GM12878 (cell line): ENCODE results near the gene DHRS7C. TPM values are rescaled to one million over a fixed set of nuclear protein-coding genes. Genes with fewer than 3 reads are reported as not detected.

ENCODE experiments used
- ATAC-seq: fragments of 200-7000 bp; cut with Tn5 transposase; 3 replicates; pipeline ENCODE4 v1.9.1; 2020; ENCODE audit warnings: mild to moderate bottlenecking, moderate library complexity
- BruUV-seq: library from RNA; stranded (reverse); fragments of 400-500 nt; replicated peaks from 2 replicates; lab custom pipeline; 2021; lab: Mats Ljungman, UMichigan
- CTCF ChIA-PET: fragments of 300-600 bp; sonication (Branson Sonifier 250); formaldehyde crosslinking; extraction: SDS; loops from one replicate; lab custom pipeline; 2021; ENCODE audit warnings: inconsistent platforms; lab: Yijun Ruan, JAX
- POLR2A ChIA-PET: fragments of 350-600 bp; formaldehyde crosslinking; extraction: SDS; loops from one replicate; lab custom pipeline; 2021; ENCODE audit warnings: inconsistent platforms; lab: Charles Lee
- RAD21 ChIA-PET: fragments of 300-600 bp; sonication (Branson Sonifier 250); formaldehyde crosslinking; loops from one replicate; lab custom pipeline; 2023; ENCODE audit warnings: antibody characterized with exemption; ENCODE audit not compliant: unreplicated experiment; lab: Charles Lee
- SMC1A ChIA-PET: fragments of 300-600 bp; sonication (Branson Sonifier 250); formaldehyde crosslinking; loops from one replicate; lab custom pipeline; 2023; ENCODE audit not compliant: unreplicated experiment, uncharacterized antibody; lab: Charles Lee
- DNase-seq: peaks from one replicate; pipeline ENCODE4 v3.0.0-alpha.2; 2011; ENCODE audit warnings: low read depth, low spot score
- FAIRE-seq: peaks from 3 replicates; lab custom pipeline; 2011; peaks lifted over from hg19 to GRCh38; lab: Jason Lieb, UNC
- H2AFZ ChIP-seq: 2 replicates; pipeline ENCODE4 v1.6.0; 2011; ENCODE audit warnings: low read depth, low read length, control low read depth; ENCODE audit not compliant: control insufficient read depth
- H3K27ac ChIP-seq: 2 replicates; pipeline ENCODE4 v1.5.1; 2011; ENCODE audit warnings: control low read depth; ENCODE audit not compliant: control insufficient read depth, insufficient read depth
- H3K27me3 ChIP-seq, 2 experiments: replicated peaks in 1 of 2; 2 replicates each; pipeline versions ENCODE4 v1.6.0 to v1.6.1; 2011; ENCODE audit warnings: low read length in 1 of 2; ENCODE audit not compliant: control insufficient read depth in 2 of 2, insufficient read depth in 2 of 2
- H3K36me3 ChIP-seq, 2 experiments: 2 replicates each; pipeline ENCODE4 v1.5.1; 2011; ENCODE audit warnings: low read length in 1 of 2; ENCODE audit not compliant: control insufficient read depth in 2 of 2, insufficient read depth in 2 of 2
- H3K4me1 ChIP-seq: 2 replicates; pipeline ENCODE4 v1.6.1; 2011; ENCODE audit warnings: mild to moderate bottlenecking, low read length, moderate library complexity, mixed read lengths; ENCODE audit not compliant: control insufficient read depth, insufficient read depth
- H3K4me2 ChIP-seq: 2 replicates; pipeline ENCODE4 v1.6.0; 2011; ENCODE audit warnings: control low read depth; ENCODE audit not compliant: control insufficient read depth, insufficient read depth
- H3K4me3 ChIP-seq: fragments of 200-600 bp; sonication (generic); 2 replicates; pipeline ENCODE4 v1.5.1; 2016
- H3K79me2 ChIP-seq: 2 replicates; pipeline ENCODE4 v1.6.0; 2011; ENCODE audit warnings: low read length; ENCODE audit not compliant: control insufficient read depth, insufficient read depth
- H3K9ac ChIP-seq: 2 replicates; pipeline ENCODE4 v1.8.0; 2011; ENCODE audit warnings: low read length, control low read depth, mixed read lengths; ENCODE audit not compliant: control insufficient read depth, insufficient read depth
- H3K9me3 ChIP-seq: replicated peaks from 3 replicates; pipeline ENCODE4 v1.5.1; 2011; ENCODE audit warnings: mild to moderate bottlenecking, low read length; ENCODE audit not compliant: control insufficient read depth, insufficient read depth
- H4K20me1 ChIP-seq: 2 replicates; pipeline ENCODE4 v1.6.0; 2011; ENCODE audit not compliant: control insufficient read depth, insufficient read depth
- BCL3 ChIP-seq: IDR thresholded peaks from 2 replicates; pipeline ENCODE4 v1.6.1; 2011; ENCODE audit warnings: borderline replicate concordance, low read depth, mild to moderate bottlenecking, moderate library complexity, low read length; ENCODE audit not compliant: insufficient read depth, poor library complexity, severe bottlenecking
- CHD2 ChIP-seq: IDR thresholded peaks from 2 replicates; pipeline ENCODE4 v1.6.1; 2011; ENCODE audit warnings: low read depth, low read length, improper control_type of control experiment, borderline replicate concordance
- EED ChIP-seq: sonication (generic); IDR thresholded peaks from 2 replicates; pipeline ENCODE4 v1.6.1; 2016; ENCODE audit warnings: antibody characterized with exemption, low read depth
- EP300 ChIP-seq, 2 experiments: fragments of 150-350 bp in 1 of 2; IDR thresholded peaks; 2 replicates each; pipeline ENCODE4 v1.6.1; 2011 to 2012; ENCODE audit warnings: low read depth in 2 of 2, low read length in 2 of 2, borderline replicate concordance in 1 of 2, improper control_type of control experiment in 1 of 2, inconsistent platforms in 1 of 2; ENCODE audit not compliant: control insufficient read depth in 1 of 2
- GABPA ChIP-seq: IDR thresholded peaks from 2 replicates; pipeline ENCODE4 v1.6.1; 2014; ENCODE audit warnings: antibody characterized with exemption, low read depth, mild to moderate bottlenecking, inconsistent platforms
- HCFC1 ChIP-seq: fragments of 150-350 bp; IDR thresholded peaks from 2 replicates; pipeline ENCODE4 v1.6.1; 2014; ENCODE audit warnings: low read length
- ZBTB11 ChIP-seq: fragments of 450-650 bp; formaldehyde crosslinking; IDR thresholded peaks from 2 replicates; pipeline ENCODE4 v1.5.0; 2022; ENCODE audit warnings: mild to moderate bottlenecking, missing genetic modification characterization
- WGBS: methylation state at CpG from one replicate; pipeline ENCODE4 v1.1.6; 2016; ENCODE audit warnings: low lambda C conversion rate; ENCODE audit not compliant: insufficient replicate concordance, insufficient coverage; ENCODE audit errors: missing lambda C conversion rate; 5-methylcytosine and 5-hydroxymethylcytosine counted together
- in situ Hi-C: fragments of 300-500 bp; cut with MboI; formaldehyde crosslinking; loops from 9 replicates; pipeline ENCODE4 v1.14.3; 2018; ENCODE audit warnings: mixed read lengths
- intact Hi-C: fragments of 100-400 bp; cut with micrococcal nuclease; formaldehyde crosslinking; loops from one replicate; pipeline ENCODE4 v1.14.2; 2022; ENCODE audit not compliant: unreplicated experiment
- polyA plus RNA-seq, 11 experiments: library from polyadenylated mRNA; depleted of rRNA in 4 of 11; unstranded in 6 of 11; stranded (reverse) in 5 of 11; fragments of >200 nt; fragmentation: Nextera tagmentation in 4 of 11; fragmentation: Illumina TruSeq in 1 of 11; extraction: Ambion mirVana in 4 of 11; extraction: Trizol in 1 of 11; gene quantifications; 1 replicate in 1 of 11; 2 replicates in 10 of 11; pipeline versions ENCODE4 v1.2.1 to v1.2.3, GENCODE V29; 2011 to 2016; ENCODE audit warnings: inconsistent platforms in 2 of 11, missing spikeins in 2 of 11, low read depth in 1 of 11
- total RNA-seq, 4 experiments: library from RNA; depleted of rRNA in 3 of 4; stranded (reverse); fragments of >200 nt in 3 of 4; fragmentation: Illumina TruSeq in 1 of 4; extraction: Trizol in 1 of 4; gene quantifications; 2 replicates each; pipeline versions ENCODE4 v1.2.1 to v1.2.3, GENCODE V29; 2013 to 2021
- TF ChIP-seq, protein P1 (sequence below): fragments of 450-650 bp; formaldehyde crosslinking; IDR thresholded peaks from 2 replicates; pipeline ENCODE4 v1.4.0; 2020; ENCODE audit warnings: mild to moderate bottlenecking, moderate library complexity
- TF ChIP-seq, protein P2 (sequence below): fragments of 150-350 bp; IDR thresholded peaks from 2 replicates; pipeline ENCODE4 v1.6.1; 2014; ENCODE audit warnings: mild to moderate bottlenecking, low read depth, low read length

DHRS7C gene
- total and polyA plus RNA-seq, 10 of the 15 experiments (the other 5 are each of a cell fraction or from before 2014, with no cell fraction given): not detected

DNA sequence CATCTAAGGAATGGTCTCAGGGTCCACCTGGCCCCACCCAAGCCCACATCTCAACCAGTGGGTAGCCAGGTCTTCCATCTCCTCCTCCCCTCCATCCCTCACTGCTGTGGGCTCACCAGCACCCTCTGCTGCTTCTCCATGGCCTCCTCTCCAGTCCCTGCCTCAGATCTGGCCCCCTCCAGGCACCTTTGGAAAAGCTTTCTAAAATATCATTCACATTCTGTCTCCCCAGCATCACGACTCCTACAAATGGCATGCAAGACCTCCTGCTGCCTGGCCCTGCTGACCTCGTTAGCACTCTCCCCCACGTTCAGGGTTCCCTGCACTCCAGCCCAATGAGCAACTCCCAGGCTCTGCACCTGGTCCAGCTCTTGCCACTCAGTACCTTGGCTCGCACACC is 48.0 kb upstream of the DHRS7C start (continued):
- TF ChIP-seq, protein P1, sequence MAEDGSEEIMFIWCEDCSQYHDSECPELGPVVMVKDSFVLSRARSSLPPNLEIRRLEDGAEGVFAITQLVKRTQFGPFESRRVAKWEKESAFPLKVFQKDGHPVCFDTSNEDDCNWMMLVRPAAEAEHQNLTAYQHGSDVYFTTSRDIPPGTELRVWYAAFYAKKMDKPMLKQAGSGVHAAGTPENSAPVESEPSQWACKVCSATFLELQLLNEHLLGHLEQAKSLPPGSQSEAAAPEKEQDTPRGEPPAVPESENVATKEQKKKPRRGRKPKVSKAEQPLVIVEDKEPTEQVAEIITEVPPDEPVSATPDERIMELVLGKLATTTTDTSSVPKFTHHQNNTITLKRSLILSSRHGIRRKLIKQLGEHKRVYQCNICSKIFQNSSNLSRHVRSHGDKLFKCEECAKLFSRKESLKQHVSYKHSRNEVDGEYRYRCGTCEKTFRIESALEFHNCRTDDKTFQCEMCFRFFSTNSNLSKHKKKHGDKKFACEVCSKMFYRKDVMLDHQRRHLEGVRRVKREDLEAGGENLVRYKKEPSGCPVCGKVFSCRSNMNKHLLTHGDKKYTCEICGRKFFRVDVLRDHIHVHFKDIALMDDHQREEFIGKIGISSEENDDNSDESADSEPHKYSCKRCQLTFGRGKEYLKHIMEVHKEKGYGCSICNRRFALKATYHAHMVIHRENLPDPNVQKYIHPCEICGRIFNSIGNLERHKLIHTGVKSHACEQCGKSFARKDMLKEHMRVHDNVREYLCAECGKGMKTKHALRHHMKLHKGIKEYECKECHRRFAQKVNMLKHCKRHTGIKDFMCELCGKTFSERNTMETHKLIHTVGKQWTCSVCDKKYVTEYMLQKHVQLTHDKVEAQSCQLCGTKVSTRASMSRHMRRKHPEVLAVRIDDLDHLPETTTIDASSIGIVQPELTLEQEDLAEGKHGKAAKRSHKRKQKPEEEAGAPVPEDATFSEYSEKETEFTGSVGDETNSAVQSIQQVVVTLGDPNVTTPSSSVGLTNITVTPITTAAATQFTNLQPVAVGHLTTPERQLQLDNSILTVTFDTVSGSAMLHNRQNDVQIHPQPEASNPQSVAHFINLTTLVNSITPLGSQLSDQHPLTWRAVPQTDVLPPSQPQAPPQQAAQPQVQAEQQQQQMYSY: no peak
- TF ChIP-seq, all 136 proteins: peak for 0

- H3K4me2 ChIP-seq: no peak overlapping the region
- FAIRE-seq (no peak), ATAC-seq (no peak), DNase-seq (no peak)
- H2AFZ ChIP-seq: no peak overlapping the region
- WGBS: 71% methylated on average over 11 of the region's 11 CpGs
- H3K27me3 ChIP-seq: no peaks in the 10 kb centered on the region
- BruUV-seq: no TSS peak
- H3K9me3 ChIP-seq: no peaks in the 10 kb centered on the region
- H3K27ac ChIP-seq: no peak overlapping the region
- H4K20me1 ChIP-seq: no peaks in the 10 kb centered on the region
- no peaks in the 10 kb centered on the region for H3K4me1 ChIP-seq
- H3K9ac ChIP-seq: no peak overlapping the region
- in situ Hi-C loops (loop anchor here (10.0 kb wide), 1 partner anchor 57 kb away; no protein-coding TSS in a partner anchor), intact Hi-C loops (no loop called here)
- ChIA-PET RAD21 (no interaction called here), SMC1A (no interaction called here), CTCF (no interaction called here), POLR2A (no interaction called here)
- H3K4me3 ChIP-seq: no peak overlapping the region
- H3K79me2 ChIP-seq: no peaks in the 10 kb centered on the region
- no peaks in the 10 kb centered on the region for H3K36me3 ChIP-seq
- TF ChIP-seq CHD2: no peak
- TF ChIP-seq EED: no peak
- no peak for TF ChIP-seq BCL3
- TF ChIP-seq, protein P2, sequence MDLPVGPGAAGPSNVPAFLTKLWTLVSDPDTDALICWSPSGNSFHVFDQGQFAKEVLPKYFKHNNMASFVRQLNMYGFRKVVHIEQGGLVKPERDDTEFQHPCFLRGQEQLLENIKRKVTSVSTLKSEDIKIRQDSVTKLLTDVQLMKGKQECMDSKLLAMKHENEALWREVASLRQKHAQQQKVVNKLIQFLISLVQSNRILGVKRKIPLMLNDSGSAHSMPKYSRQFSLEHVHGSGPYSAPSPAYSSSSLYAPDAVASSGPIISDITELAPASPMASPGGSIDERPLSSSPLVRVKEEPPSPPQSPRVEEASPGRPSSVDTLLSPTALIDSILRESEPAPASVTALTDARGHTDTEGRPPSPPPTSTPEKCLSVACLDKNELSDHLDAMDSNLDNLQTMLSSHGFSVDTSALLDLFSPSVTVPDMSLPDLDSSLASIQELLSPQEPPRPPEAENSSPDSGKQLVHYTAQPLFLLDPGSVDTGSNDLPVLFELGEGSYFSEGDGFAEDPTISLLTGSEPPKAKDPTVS: no peak
- TF ChIP-seq EP300 (IDR thresholded peaks at IDR 0.05; ENCODE audit: borderline replicate concordance in 1 of 2, control insufficient read depth in 1 of 2, low read depth in 2 of 2, low read length in 2 of 2): no peak
- no peak for TF ChIP-seq ZBTB11 (CRISPR knock-in tag)
- no peak for TF ChIP-seq HCFC1
- no peak for TF ChIP-seq GABPA
Measured at GRCh38 chr17:9837551-9838471, 46.4 kb upstream of the DHRS7C start.
